Breast epithelium (tissue), 4 donors: ENCODE measurements around the gene PCBP4. TPM values are rescaled to one million over a fixed set of nuclear protein-coding genes. Genes with fewer than 3 reads are reported as not detected.

Experiments
- DNase-seq, 2 donors: peaks; one replicate each; pipeline ENCODE4 v3.0.0-alpha.2; 2019; ENCODE audit warnings: low spot score in 2 of 2
- H3K27ac ChIP-seq, 2 donors: fragments of 200-600 bp; sonication (generic) in 1 of 2; one replicate each; pipeline ENCODE4 v1.5.1; 2016 to 2019; ENCODE audit warnings: mild to moderate bottlenecking in 1 of 2
- H3K27me3 ChIP-seq, 2 donors: fragments of 200-600 bp; sonication (generic) in 1 of 2; one replicate each; pipeline versions ENCODE4 v1.5.1 to v1.6.0; 2017 to 2019; ENCODE audit warnings: control low read depth in 1 of 2, mild to moderate bottlenecking in 1 of 2
- H3K36me3 ChIP-seq: fragments of 200-600 bp; one replicate; pipeline ENCODE4 v1.5.1; 2019
- H3K4me1 ChIP-seq, 2 donors: fragments of 200-600 bp; sonication (generic); one replicate each; pipeline ENCODE4 v1.5.1; 2016 to 2019; ENCODE audit warnings: control low read depth in 1 of 2
- H3K4me3 ChIP-seq, 3 donors: fragments of 200-600 bp; sonication (generic); 1 replicate in 2 of 3; 2 replicates in 1 of 3; pipeline ENCODE4 v1.5.1; 2016 to 2019; ENCODE audit warnings: mild to moderate bottlenecking in 3 of 3, moderate library complexity in 2 of 3
- H3K9me3 ChIP-seq, 2 donors: fragments of 200-600 bp; sonication (generic) in 1 of 2; one replicate each; pipeline ENCODE4 v1.5.1; 2016 to 2019; ENCODE audit warnings: control low read depth in 1 of 2
- CTCF ChIP-seq, 3 donors: fragments of 450-650 bp; IDR thresholded peaks; one replicate each; pipeline ENCODE4 v1.5.1; 2016 to 2017; ENCODE audit warnings: antibody characterized with exemption in 3 of 3, mild to moderate bottlenecking in 3 of 3, moderate library complexity in 3 of 3
- POLR2A ChIP-seq: fragments of 450-650 bp; IDR thresholded peaks from one replicate; pipeline ENCODE4 v1.6.1; 2016; ENCODE audit warnings: antibody characterized with exemption, mild to moderate bottlenecking, moderate library complexity
- POLR2AphosphoS5 ChIP-seq, 3 donors: sonication (generic); formaldehyde crosslinking; IDR thresholded peaks; one replicate each; pipeline ENCODE4 v1.6.1; 2017; ENCODE audit warnings: antibody characterized with exemption in 3 of 3
- intact Hi-C: fragments of 100-400 bp; cut with DNase I; formaldehyde crosslinking; loops from one replicate; pipeline ENCODE4 v1.15.1; 2023; ENCODE audit warnings: low total_unique reads
- total RNA-seq, 3 donors: library from RNA; depleted of rRNA; stranded (reverse); fragments of >200 nt; gene quantifications; one replicate each; pipeline ENCODE4 v1.1.0, GENCODE V29; 2016

The PCBP4 gene
- total RNA-seq, 3 donors from 2014 or later, result 36.2 to 51.8 (median 51.2) TPM

- Histone ChIP-seq H3K9me3 (no peaks in the 10 kb centered on the region), H3K27ac (no peak overlapping the region), H3K36me3 (no peaks in the 10 kb centered on the region), H3K4me1 (no peaks in the 10 kb centered on the region), H3K4me3 (no peak overlapping the region), H3K27me3 (no peaks in the 10 kb centered on the region)
- DNase-seq, result no peak
- TF ChIP-seq CTCF (IDR thresholded peaks at IDR 0.05) (no peak), POLR2AphosphoS5 (IDR thresholded peaks at IDR 0.05) (no peak), POLR2A (no peak)
- intact Hi-C loops, result no loop called here
Measured at GRCh38 chr3:51934139-51934850, 33.0 kb downstream of the PCBP4 start.

- no peaks in the 10 kb centered on the region for H3K9me3 ChIP-seq
- H3K36me3 ChIP-seq, result no peaks in the 10 kb centered on the region
- H3K27me3 ChIP-seq, result no peaks in the 10 kb centered on the region
- H3K27ac ChIP-seq, result no peak overlapping the region
- no peak for DNase-seq
- TF ChIP-seq POLR2A (no peak), CTCF (IDR thresholded peaks at IDR 0.05) (no peak)
- H3K4me1 ChIP-seq, result no peaks in the 10 kb centered on the region
- H3K4me3 ChIP-seq, result no peak overlapping the region
- intact Hi-C loops, result no loop called here
Measured at GRCh38 chr3:51933471-51934138, 33.6 kb downstream of the PCBP4 start.

- no peak for TF ChIP-seq POLR2A
- no peak for TF ChIP-seq POLR2AphosphoS5 (IDR thresholded peaks at IDR 0.05)
- no peak for TF ChIP-seq CTCF (IDR thresholded peaks at IDR 0.05)
- no peak for DNase-seq
- Histone ChIP-seq H3K4me3 (no peak overlapping the region), H3K9me3 (no peaks in the 10 kb centered on the region), H3K36me3 (no peaks in the 10 kb centered on the region), H3K27ac (no peak overlapping the region), H3K4me1 (no peaks in the 10 kb centered on the region), H3K27me3 (no peaks in the 10 kb centered on the region)
- intact Hi-C loops, result no loop called here
Measured at GRCh38 chr3:51932471-51933370, 34.5 kb downstream of the PCBP4 start.

GRCh38 chr3:51931756-51932155 is 35.5 kb downstream of the PCBP4 start:
- H3K27me3 ChIP-seq, result no peaks in the 10 kb centered on the region
- no peaks in the 10 kb centered on the region for H3K36me3 ChIP-seq
- no peak overlapping the region for H3K4me3 ChIP-seq
- no peak for TF ChIP-seq CTCF (IDR thresholded peaks at IDR 0.05)
- TF ChIP-seq POLR2A, result no peak
- no peak for TF ChIP-seq POLR2AphosphoS5 (IDR thresholded peaks at IDR 0.05)
- no peak overlapping the region for H3K27ac ChIP-seq
- H3K9me3 ChIP-seq, result no peaks in the 10 kb centered on the region
- no peaks in the 10 kb centered on the region for H3K4me1 ChIP-seq
- intact Hi-C loops, result no loop called here
- DNase-seq, result no peak
